H4 (cell line): ENCODE measurements around the gene EPAS1. TPM values are rescaled to one million over a fixed set of nuclear protein-coding genes. Genes with fewer than 3 reads are reported as not detected.
A peak's percentile ranks its signal among the peaks of the same experiment; 100 is the strongest.

Experiments
- DNase-seq: peaks from one replicate; pipeline ENCODE4 v3.0.0-alpha.2; 2015; ENCODE audit warnings: low spot score
- total RNA-seq: library from RNA; depleted of rRNA; stranded (reverse); fragments of >200 nt; shearing (Covaris generic); gene quantifications from 2 replicates; pipeline ENCODE4 v1.2.3, GENCODE V29; 2014

Gene EPAS1
- total RNA-seq, 1 experiment from 2014 or later, result 31.6 TPM

DNA sequence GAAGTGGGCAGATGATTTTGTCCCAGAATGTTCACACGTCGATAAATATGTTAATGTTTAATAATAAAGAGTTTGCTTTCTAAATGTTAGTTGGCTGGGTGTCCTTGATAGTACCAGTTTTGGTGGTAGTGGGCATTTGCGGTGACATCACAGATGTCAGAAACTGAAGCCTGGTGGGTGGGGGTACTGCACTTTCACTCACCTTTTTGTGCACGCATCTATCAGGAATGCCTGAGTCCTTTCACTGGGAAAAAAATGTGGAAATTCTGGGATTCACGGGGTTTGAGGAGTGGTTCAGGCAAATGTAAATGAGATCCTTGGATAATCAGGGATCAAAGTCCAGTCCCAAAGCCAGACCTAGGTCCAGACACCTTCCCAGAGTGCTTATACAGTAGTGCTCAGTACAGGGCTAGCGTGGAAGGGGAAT is 3.2 kb downstream of the EPAS1 start:
- DNase-seq, result no peak

DNA sequence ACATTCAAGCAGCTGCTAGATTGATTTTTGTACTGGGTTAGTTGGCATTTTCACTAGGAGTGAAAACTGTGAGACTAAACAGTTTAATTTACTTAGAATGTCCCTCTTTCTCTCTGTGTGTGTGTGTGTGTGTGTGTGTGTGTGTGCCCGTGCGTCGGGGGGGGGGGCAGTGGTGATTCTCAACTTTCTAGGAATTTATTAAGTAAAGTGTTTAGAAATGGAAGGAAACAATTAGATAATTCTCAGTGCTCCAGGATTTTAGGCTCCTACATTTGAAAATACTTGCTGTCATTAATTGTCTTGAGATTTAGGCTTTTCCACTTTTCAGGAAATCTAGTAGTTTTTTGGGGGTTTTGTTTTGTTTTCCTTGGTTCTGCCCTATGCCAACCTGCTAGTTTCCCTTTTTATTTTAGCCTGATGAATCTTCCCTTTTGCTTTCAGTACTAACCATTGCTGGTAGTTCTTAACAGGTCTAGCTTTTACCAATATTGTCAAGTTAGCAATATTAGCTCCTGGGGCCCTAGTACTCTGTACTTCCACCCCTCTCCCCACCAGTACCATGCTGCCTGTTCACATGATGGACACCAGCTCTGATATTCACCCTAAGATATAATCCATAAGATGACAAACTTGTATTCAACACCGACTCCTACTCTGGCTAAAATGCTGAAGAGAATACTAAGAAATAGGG is 4.9 kb downstream of the EPAS1 start:
- DNase-seq, result no peak

DNA sequence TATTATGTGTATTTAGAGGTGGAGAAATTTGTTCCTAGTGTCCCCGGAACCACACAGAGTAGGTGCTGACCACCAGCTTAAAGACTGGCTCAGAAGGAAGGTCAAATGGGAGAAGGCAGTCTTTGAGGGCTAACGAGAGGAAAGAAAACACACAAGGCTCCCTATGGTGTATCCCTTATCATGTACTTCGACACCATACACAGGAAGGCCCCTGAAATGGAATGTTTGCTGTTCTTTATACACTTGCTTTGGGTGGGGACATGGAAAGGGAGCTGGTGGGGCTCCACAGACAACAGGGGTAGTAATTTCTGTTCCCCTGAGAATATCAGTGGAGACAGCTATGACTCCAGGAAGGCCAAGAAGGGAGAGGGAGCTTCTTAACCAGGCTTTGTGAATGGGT is 6.0 kb downstream of the EPAS1 start:
- no peak for DNase-seq

DNA sequence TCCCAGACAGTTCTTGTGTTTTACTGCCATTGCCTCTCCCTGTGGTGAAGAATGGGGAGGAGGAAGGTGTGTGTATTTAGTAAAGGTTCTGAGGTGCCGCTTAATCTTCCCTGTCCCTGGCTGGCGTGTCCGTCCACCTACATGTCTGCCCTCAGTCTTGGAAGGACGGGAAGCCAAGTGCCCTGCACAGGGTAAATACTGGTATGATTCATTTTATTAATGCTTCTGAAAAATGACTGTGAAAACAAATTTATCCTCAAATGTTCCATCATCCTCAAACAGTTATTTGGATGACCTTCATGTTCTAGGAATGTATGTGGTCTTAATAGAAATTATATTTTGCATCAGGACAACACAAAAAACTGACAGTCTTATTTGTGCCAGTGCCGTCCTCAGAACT is 6.6 kb downstream of the EPAS1 start:
- no peak for DNase-seq

DNA sequence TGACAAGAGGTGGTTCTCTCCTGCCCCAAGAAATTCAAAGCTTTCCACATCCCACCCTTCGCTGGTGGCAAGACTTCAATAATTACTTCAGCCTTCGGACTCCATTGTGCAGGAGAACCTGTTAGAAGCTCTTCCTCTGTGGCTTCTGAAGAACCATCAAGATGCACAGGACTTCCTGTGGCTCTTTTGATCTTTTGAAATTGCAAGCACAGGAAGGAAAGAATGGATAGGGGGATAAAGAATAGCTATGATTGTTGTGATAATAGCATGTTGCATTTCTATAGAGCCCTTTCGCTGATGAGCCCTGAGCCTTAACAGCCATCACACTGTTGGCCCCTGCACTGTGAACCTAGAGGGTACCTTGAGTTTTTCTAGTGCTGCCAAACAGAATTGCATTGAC is 7.4 kb downstream of the EPAS1 start:
- DNase-seq, result no peak

DNA sequence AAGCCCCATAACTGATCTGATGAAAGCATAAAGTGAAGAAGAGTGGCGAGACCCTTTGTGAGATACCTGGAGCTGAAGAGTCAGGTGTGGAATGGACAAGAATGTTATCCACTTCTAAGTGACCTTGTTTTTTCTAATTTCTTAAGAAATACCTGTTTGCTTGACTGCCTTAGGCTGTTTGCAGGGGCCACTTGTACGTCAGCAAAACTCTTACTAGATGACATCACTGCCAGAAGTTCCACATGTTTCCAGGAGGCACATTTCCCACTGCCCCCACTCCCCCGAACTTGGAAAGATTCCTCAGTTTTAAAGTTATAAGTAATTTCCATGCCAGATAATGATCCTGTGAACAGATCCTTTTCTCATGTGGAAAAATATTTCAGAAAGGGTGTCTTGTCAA is 8.0 kb downstream of the EPAS1 start:
- DNase-seq, result no peak

DNA sequence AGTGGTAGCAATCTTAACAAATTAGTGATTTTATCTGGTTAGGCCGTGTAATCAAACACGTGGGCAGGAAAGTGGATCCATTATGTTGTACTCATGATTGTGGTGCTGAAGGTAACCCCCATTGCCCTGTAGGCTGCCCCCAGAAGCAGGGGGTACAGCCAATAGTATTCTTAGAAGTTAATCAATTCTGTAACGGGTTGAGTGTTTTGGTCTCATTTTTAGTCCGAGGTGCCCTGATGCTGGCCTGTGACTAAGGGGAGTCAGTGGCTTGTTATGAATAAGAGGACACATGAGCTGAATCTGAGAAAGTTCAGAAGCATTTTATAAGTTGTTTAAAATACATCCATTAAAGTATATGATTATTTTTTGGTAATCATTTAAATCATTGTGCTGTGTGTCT is 8.6 kb downstream of the EPAS1 start:
- no peak for DNase-seq

DNA sequence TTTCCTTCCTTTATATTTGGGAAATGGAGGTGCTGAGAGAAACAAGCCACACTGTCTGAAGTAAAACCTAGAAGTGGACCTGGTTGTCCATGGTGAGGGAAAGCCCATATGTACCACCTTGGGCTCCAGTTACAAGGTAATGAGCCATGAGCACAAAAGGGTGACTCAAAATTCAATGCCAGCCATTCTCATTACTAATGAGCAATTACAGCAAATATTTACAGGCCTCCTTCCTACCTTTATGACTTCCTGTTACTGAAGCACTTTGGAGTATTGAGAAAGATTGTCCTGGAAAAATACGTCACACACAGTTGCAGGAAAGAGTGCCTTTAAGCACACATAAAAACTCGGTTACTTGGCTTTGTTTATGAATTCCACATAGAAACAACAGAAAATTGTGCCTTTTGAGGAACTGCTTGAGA is 9.1 kb downstream of the EPAS1 start:
- peak; percentile 85 for DNase-seq

DNA sequence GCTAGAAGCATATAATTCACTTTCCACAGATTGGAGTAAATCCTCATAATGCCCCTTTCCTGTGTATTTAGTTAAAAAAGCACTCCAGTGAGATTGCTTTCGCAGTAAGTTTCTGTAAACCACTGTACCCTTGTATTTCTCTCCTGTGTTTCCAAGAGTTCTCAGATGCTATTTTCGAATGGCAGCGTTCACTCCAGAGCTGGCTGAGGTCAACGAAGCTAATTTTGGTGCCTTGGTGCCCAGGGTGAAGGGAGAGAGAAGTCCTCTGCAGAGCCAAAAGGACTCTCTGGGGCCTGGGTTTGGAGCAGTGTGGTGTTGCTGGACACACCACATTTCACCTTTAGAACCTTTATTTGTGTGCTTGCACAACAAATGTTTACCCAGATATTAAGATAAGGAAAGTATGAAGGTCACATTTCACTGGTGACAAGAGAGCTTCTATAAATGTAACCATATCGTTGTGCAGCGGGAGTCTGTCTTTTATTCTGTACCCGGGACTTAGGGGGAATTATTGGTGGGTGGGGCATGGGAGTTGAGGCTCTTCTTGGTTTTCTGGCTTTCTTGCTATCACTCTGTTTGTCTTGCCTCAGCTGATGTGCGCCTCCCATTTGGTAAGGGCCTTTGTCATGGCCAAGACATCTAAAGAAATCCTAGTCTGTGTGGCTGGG is 9.9 kb downstream of the EPAS1 start:
- DNase-seq, result no peak

DNA sequence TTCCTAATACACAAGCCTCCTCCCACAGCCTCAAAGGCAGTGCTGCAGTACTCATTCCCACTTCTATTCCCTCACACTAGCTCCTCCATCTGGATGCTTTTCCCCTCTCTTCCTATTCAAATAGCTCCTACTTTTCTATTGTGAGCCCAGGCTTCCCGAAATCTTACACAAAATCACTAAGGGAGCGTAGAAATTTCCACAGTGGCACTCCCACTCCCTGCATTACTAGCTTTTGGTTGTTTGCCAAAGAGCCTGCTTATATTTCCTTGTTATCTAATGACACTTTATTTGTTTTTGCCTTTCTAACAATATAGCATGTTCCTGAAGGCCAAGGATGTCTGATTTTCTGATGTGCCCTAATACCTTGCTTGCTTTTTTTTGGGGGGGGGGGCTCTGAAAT is 10.9 kb downstream of the EPAS1 start:
- DNase-seq, result no peak

DNA sequence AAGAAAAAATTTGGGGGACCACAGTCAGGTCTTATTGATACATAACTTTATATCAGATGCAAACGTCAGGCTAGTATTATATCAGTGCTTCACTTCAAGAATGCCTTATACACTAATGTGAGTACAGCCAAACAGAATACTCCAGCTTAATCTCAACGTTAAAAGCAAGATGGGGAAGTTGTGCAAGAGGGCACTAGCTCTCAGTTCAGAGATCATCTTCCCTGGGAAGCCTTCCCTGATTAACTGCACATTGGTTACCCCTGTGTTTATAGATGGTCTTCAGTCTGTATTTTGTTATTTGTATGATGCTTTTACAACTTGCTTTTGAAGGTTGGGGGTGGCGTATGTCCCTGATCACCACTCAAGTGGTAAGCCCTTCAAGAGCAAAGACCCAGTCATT is 11.4 kb downstream of the EPAS1 start:
- no peak for DNase-seq

DNA sequence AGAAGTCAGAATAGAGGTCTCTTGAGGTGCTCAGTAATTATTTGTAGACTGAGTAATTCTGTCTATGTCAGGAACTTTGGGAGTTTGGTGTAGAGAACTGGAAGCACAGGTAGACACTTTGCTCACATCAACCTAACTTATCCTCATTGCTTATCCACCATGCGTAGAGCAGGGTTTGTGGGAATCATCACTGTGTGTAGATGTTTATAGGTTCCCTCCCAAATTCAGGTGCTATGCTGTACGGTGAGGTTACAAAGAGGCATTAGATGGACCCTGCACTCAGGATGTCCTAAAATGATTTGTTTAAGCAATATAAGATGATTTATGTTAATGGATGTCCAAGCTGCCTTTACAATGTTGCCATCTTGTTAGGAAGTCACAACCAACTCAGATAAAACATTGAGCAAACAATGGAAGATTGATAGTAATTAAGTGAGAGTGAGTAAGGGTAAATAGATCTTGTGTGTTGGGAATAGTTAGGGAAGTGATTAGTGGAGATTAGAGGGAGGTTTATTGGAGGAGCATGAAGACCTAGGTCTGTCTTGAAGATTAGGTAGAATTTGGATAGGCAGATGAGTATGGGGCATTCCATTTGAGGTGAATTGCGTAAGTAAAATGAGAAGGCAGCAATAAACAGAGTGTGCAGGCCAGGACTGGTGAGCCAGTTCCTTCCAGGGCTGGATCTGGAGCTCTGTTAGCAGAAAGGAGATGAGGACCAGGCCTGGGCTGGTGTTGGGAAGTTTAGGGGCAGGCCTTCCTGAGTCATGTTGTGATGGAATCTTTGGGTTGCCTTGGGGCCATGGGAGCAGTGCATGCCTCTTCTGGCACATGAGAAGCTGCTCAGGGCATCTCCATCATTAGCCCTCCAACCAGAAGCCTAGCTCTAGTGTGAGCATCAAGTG is 12.1 kb downstream of the EPAS1 start:
- no peak for DNase-seq

DNA sequence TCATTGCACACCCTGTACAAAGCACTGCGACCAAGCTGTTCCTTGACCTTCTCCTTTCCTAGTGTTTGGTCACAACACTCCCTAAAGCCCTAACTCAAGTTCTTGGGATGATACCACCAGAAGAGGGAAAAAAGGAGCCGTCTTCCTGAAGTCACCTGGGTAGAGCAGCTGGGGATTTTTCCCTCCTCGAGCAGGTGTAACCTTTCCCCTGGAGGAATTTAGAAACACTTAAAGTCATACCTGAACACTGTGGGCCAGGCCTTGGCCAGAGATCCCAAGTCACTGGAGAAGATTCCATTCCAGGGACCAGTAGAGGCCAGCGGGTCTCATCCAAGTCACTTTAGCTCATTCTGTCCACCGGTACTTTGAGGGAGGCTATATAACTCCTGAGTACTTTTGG is 13.2 kb downstream of the EPAS1 start:
- DNase-seq, result no peak

DNA sequence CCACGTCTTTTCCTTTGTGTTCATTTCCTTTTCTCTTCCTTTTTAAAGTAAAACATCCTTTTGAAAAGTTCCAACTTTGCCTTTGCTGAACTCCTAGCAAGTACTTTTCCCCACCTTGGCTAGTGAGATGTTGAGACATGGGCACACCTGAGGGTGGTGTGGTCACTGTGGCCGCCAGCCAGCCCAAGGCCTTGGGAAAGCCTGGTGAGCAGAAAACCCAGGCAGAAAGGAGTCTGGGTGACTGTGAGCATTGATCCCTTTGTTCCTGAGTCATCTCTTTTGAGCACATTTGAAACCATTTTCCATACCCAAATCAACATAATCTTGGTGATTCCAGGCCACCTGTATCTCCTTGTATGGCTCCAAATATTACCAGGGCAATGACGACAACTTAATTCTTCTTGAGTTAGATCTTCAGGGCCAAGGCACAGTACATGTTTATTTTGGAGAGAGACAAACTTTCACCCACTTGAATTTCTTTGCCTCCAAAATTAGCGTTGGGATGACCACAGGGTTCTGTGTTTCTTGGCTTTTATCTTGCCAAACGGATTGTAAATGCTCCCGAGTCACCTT is 14.5 kb downstream of the EPAS1 start:
- no peak for DNase-seq

DNA sequence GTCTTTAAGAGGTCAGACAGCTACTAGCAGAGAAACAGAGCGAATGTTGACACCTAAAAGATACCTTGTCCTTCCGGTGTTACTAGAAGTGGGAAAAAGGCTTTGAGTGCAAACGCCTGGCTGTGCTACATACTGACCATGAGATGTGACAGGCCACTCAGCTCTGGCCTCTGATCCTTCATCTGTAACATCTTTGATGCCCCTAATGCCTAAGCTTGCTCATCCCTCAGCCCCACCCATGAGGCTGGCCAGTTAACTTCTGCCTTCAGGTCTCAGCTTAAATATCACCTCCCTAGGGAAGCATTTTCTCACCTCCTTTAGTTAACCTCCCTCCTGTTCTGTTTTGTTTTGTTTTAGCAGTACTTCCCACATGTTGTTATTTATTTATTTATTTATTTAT is 15.9 kb downstream of the EPAS1 start:
- DNase-seq, result no peak

DNA sequence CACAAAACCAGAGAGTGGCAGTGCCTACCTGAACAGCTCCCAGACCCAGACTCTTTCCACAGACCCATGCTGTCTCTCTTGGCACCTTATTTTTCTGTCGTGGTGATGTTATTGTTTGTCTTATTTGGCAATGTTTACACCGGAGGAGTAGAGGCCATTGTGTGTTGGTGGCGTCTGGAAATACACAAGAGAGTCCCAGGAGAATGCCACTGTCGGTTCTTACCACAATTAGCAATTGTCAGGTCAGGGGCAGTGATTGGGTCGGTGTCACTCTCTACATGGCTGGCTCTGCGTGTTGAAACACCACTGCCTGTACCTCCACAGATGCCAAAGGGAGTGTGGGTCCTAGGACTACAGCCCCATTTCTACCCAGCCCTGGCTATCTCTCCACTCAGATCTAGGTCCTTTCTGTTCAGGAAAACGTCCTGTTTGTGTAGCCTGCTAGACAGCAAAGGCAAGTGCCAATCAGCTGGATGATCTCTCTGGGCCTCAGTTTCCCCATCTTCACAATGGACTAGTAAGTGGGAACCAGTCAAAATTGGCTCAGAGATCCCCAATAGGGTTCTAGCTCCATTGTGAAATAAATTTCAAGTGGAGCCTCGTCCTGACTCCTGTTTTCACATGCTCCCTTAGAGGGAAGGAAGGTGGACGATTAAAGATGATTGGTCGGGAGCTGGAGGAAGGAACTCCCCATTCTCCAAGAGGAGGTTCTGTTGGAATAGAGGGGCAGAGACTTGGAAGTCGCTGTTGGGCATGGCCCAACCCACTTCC is 17.0 kb downstream of the EPAS1 start:
- no peak for DNase-seq

DNA sequence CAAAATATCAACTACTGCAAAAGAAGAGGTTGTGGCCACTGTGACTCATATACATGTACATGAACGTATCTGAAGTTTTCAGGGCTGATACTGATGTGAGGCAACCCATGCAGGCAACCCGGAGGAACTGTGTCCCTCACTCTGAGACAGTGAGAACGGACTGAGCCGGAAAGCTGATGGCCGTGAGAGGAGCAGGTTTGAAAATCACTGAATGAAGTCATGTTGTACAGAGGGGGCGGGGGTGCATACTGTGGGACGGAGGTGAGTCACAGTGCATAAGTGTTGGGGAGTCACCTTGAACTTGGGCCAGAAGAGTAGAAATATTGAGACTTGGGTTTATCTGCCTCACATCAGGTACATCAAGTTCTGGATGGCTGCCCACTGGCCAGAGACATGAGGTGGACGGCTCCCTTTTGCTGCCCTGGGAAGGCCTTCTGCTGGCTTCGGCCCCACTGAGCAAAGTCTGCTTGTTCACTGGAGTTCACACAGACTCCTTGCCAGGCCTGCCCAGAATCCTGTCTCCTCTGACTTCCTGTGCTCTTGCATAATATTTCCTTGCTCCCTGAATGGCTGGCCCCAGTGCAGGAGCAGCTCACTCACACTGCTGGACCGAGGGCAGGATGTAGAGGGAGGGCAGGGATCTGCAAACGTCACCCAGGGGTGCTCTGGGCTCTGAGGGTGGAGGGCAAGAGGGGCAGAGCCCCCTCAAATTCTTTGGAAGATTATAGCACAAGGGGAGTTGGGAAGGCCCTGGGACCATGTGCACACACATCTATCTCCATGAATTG is 18.1 kb downstream of the EPAS1 start:
- peak; percentile 95 for DNase-seq

DNA sequence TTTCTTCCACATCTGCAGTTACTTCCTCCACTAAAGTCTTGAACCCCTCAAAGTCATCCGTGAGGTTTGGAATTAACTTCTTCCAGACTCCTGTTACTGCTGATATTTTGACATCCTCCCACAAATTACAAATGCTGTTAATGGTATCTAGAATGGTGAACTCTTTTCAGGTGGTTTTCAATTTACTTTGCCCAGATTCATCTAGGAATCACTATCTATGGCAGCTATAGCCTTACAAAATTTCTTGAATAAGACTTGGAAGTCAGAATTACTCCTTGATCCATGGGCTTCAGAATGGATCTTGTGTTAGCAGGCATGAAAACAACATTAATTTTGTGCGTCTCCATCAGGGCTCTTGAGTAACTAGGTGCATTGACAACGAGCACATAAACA is 19.9 kb downstream of the EPAS1 start:
- no peak for DNase-seq

DNA sequence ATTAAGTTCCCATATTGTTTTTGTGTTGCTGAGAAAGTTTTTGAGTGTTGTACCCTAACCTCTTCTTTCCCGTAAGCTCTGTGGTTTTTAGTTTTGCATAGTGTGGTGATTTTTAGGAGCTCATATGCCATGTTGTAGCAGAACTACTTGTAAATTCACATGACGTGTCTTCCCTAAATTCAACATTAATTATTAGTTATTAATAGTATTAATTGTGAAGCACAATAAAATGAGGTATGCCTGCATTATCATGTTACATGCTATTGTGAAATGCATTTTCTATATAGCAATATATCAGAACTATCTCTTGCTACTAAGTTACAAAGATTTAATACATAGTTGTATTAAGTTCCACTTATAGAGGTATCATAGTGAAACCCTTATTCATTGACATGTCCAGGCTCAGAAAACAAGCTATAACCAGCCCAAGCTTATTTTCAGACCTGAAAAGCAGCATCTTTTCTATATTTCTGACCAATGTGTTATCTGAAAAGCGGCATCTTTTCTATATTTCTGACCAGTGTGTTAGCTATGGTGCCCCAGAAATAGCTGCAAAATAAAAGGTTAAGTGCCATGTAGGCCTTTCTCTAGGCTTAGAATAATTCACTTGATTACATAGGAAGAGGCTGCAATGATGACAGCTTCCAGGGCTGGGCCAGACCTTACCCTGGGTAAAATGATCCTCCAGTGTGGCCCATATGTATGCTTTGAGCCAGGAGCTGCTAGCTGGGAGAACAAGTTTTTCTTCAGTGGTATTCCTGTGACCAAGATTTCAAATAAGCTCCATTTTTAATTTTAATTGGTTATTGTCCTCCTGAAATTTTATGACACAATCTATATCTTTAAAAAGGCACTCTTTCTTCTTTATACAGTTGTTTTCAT is 21.6 kb downstream of the EPAS1 start:
- no peak for DNase-seq

DNA sequence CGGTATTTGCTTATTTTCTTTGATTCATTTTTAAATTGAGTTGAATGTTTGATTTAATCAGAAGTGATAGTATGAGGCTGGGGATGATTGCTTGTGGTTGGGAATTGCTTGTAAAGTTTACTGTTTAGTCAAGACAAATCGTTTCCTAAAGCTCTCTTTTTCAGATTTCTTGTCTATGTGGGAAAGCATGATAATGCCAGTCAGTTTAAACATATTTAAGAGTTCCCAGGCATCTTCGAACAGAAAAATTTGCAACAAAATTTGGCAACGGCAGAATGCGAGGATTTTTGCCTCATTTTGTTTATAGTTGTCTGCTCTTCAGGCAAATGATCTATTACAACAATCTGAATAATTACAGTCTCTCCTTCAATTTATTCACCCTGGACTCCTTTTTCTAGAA is 22.5 kb downstream of the EPAS1 start:
- no peak for DNase-seq
